HepG2 (cell line): ENCODE measurements around the gene EGFR. TPM values are rescaled to one million over a fixed set of nuclear protein-coding genes. Genes with fewer than 3 reads are reported as not detected.
A peak's percentile ranks its signal among the peaks of the same experiment; 100 is the strongest.

ENCODE experiments used
- GATAD1 ChIP-seq: IDR thresholded peaks from 2 replicates; pipeline ENCODE4 v1.6.1; 2016; ENCODE audit warnings: missing genetic modification reagents, missing compliant biosample characterization
- HDAC2 ChIP-seq: sonication (generic); formaldehyde crosslinking; IDR thresholded peaks from 2 replicates; pipeline ENCODE4 v1.4.0; 2020; ENCODE audit warnings: missing genetic modification reagents
- ZNF460 ChIP-seq: sonication (generic); formaldehyde crosslinking; IDR thresholded peaks from 2 replicates; pipeline ENCODE4 v1.5.1; 2020; ENCODE audit warnings: missing genetic modification reagents, mild to moderate bottlenecking, borderline replicate concordance
- ZNF766 ChIP-seq: sonication (generic); formaldehyde crosslinking; IDR thresholded peaks from 2 replicates; pipeline ENCODE4 v1.5.0; 2020; ENCODE audit warnings: missing genetic modification reagents, borderline replicate concordance
- ZNF773 ChIP-seq: sonication (generic); formaldehyde crosslinking; IDR thresholded peaks from 2 replicates; pipeline ENCODE4 v1.4.0; 2020; ENCODE audit warnings: missing genetic modification reagents, borderline replicate concordance
- polyA plus RNA-seq, 8 experiments: library from polyadenylated mRNA; depleted of rRNA in 3 of 8; stranded (reverse) in 7 of 8; unstranded in 1 of 8; fragments of >200 nt; fragmentation: Illumina TruSeq in 4 of 8; extraction: Trizol in 4 of 8; gene quantifications; 2 replicates each; pipeline versions ENCODE4 v1.2.1 to v1.2.3, GENCODE V29; 2011 to 2016; ENCODE audit warnings: low read depth in 4 of 8, missing spikeins in 1 of 8, mixed read lengths in 1 of 8; ENCODE audit not compliant: insufficient read depth in 1 of 8
- total RNA-seq, 5 experiments: library from RNA; depleted of rRNA; stranded (reverse); fragments of >200 nt; fragmentation: Illumina TruSeq; extraction: Trizol; gene quantifications; 2 replicates each; pipeline ENCODE4 v1.2.3, GENCODE V29; 2016; ENCODE audit warnings: low read depth in 1 of 5
- TF ChIP-seq, protein P1 (sequence below): sonication (generic); formaldehyde crosslinking; IDR thresholded peaks from 2 replicates; pipeline ENCODE4 v1.5.1; 2020; ENCODE audit warnings: mild to moderate bottlenecking, missing genetic modification reagents, borderline replicate concordance
- TF ChIP-seq, protein P2 (sequence below): sonication (generic); formaldehyde crosslinking; IDR thresholded peaks from 2 replicates; pipeline ENCODE4 v1.4.0; 2020; ENCODE audit warnings: missing genetic modification reagents
- TF ChIP-seq, protein P3 (sequence below): sonication (generic); formaldehyde crosslinking; IDR thresholded peaks from 2 replicates; pipeline ENCODE4 v1.5.1; 2020; ENCODE audit warnings: mild to moderate bottlenecking, moderate library complexity, missing genetic modification reagents
- TF ChIP-seq, protein P4 (sequence below): sonication (generic); formaldehyde crosslinking; IDR thresholded peaks from 2 replicates; pipeline ENCODE4 v1.4.0; 2020; ENCODE audit warnings: missing genetic modification reagents

The EGFR gene
- total and polyA plus RNA-seq, 2 of the 13 experiments (the other 11 are each of a cell fraction or from before 2014, with no cell fraction given): 7.0 to 10.0 TPM

DNA sequence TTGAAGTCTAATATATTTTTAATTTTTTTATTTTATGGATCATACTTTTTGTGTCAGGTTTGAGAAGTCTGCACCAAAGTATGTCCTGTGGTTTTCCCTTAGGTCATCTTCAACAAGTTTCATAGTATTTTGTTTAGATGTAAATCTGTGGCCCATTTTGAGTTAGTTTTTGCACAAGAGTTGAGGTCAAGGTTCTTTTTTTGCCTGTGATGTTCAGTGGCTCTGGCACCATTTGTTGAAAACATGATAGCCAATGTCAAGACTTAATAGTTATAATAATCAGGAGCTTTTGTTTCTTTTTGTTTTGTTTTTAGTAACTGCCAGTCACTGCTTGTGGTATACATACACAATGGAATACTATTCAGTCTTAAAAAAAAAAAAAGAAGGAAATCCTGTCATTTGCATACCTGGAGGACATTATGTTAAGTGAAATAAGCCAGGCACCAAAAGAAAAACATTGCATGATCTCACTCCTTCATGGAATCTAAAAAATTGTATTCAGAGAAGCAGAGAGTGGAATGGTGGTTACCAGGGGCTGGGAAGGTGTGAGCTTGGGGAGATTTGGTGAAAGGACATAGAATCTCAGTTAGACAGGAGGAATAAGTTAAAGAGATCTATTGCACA, 61.3 kb downstream of the EGFR start (continued):
- no peak for TF ChIP-seq ZNF766 (CRISPR knock-in tag)
- TF ChIP-seq, protein P1, sequence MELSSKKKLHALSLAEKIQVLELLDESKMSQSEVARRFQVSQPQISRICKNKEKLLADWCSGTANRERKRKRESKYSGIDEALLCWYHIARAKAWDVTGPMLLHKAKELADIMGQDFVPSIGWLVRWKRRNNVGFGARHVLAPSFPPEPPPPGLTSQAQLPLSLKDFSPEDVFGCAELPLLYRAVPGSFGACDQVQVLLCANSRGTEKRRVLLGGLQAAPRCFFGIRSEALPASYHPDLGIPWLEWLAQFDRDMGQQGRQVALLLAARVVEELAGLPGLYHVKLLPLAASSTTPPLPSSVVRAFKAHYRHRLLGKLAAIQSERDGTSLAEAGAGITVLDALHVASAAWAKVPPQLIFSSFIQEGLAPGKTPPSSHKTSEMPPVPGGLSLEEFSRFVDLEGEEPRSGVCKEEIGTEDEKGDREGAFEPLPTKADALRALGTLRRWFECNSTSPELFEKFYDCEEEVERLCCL (CRISPR knock-in tag): no peak
- TF ChIP-seq, protein P2, sequence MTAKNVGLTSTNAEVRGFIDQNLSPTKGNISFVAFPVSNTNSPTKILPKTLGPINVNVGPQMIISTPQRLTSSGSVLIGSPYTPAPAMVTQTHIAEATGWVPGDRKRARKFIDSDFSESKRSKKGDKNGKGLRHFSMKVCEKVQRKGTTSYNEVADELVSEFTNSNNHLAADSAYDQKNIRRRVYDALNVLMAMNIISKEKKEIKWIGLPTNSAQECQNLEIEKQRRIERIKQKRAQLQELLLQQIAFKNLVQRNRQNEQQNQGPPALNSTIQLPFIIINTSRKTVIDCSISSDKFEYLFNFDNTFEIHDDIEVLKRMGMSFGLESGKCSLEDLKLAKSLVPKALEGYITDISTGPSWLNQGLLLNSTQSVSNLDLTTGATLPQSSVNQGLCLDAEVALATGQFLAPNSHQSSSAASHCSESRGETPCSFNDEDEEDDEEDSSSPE (CRISPR knock-in tag): no peak
- TF ChIP-seq HDAC2 (CRISPR knock-in tag): 0 out of 2 replicates have a peak, but pooled peaks have one; percentile 14
- TF ChIP-seq, protein P3, sequence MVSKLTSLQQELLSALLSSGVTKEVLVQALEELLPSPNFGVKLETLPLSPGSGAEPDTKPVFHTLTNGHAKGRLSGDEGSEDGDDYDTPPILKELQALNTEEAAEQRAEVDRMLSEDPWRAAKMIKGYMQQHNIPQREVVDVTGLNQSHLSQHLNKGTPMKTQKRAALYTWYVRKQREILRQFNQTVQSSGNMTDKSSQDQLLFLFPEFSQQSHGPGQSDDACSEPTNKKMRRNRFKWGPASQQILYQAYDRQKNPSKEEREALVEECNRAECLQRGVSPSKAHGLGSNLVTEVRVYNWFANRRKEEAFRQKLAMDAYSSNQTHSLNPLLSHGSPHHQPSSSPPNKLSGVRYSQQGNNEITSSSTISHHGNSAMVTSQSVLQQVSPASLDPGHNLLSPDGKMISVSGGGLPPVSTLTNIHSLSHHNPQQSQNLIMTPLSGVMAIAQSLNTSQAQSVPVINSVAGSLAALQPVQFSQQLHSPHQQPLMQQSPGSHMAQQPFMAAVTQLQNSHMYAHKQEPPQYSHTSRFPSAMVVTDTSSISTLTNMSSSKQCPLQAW (CRISPR knock-in tag): no peak
- no peak for TF ChIP-seq GATAD1 (CRISPR knock-in tag)
- TF ChIP-seq, protein P4, sequence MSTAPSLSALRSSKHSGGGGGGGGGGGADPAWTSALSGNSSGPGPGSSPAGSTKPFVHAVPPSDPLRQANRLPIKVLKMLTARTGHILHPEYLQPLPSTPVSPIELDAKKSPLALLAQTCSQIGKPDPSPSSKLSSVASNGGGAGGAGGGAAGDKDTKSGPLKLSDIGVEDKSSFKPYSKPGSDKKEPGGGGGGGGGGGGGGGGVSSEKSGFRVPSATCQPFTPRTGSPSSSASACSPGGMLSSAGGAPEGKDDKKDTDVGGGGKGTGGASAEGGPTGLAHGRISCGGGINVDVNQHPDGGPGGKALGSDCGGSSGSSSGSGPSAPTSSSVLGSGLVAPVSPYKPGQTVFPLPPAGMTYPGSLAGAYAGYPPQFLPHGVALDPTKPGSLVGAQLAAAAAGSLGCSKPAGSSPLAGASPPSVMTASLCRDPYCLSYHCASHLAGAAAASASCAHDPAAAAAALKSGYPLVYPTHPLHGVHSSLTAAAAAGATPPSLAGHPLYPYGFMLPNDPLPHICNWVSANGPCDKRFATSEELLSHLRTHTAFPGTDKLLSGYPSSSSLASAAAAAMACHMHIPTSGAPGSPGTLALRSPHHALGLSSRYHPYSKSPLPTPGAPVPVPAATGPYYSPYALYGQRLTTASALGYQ (CRISPR knock-in tag): no peak
- no peak for TF ChIP-seq ZNF773
- TF ChIP-seq ZNF460: no peak
- TF ChIP-seq, all 625 proteins: peak for 2
